ENCODE measurements around the gene ATP6V1C2. TPM values are rescaled to one million over a fixed set of nuclear protein-coding genes. Genes with fewer than 3 reads are reported as not detected.

Gene ATP6V1C2
- total RNA-seq, 1 donor from 2014 or later, result 0.14 TPM

GRCh38 chr2:10778724-10779115 lies 57.3 kb downstream of the ATP6V1C2 start:
- no peak overlapping the region for H3K4me3 Mint-ChIP-seq (ENCODE audit: unreplicated experiment)
- Histone ChIP-seq H3K4me3 (ENCODE audit: insufficient read depth, low read depth, low read length) (no peak overlapping the region), H3K36me3 (ENCODE audit: insufficient read depth, low read length) (peaks cover 18% of the 10 kb centered on the region), H3K79me2 (ENCODE audit: insufficient read depth, low read length) (peaks cover 9% of the 10 kb centered on the region), H4K20me1 (ENCODE audit: insufficient read depth, low read length) (peaks cover 46% of the 10 kb centered on the region), H2AFZ (ENCODE audit: low read depth, low read length) (no peak overlapping the region), H3K27ac (ENCODE audit: low read depth, low read length) (no peak overlapping the region), H3K9me3 (ENCODE audit: insufficient read depth, low read depth, low read length) (no peaks in the 10 kb centered on the region), H3K4me1 (ENCODE audit: insufficient read depth, low read length) (peaks cover 8% of the 10 kb centered on the region), H3K9ac (ENCODE audit: low read length) (no peak overlapping the region), H3K27me3 (ENCODE audit: insufficient read depth, low read length) (no peaks in the 10 kb centered on the region), H3K4me2 (ENCODE audit: low read length) (no peak overlapping the region)
- TF ChIP-seq CTCF (IDR thresholded peaks at IDR 0.05; ENCODE audit: insufficient read depth, low read depth, low read length), result no peak
- TF ChIP-seq EZH2 (IDR thresholded peaks at IDR 0.05; ENCODE audit: insufficient read depth, low read length), result no peak
- H3K36me3 Mint-ChIP-seq (ENCODE audit: low read depth, unreplicated experiment), result peaks cover 12% of the 10 kb centered on the region
- peaks cover 13% of the 10 kb centered on the region for H3K4me1 Mint-ChIP-seq (ENCODE audit: low read depth, unreplicated experiment)
- no peaks in the 10 kb centered on the region for H3K27me3 Mint-ChIP-seq (ENCODE audit: low read depth, unreplicated experiment)
- DNase-seq (ENCODE audit: low read depth) (no peak), FAIRE-seq (no peak)
- H3K9me3 Mint-ChIP-seq (ENCODE audit: unreplicated experiment), result peaks cover 2% of the 10 kb centered on the region
- no peak overlapping the region for H3K27ac Mint-ChIP-seq (ENCODE audit: unreplicated experiment)

DNA sequence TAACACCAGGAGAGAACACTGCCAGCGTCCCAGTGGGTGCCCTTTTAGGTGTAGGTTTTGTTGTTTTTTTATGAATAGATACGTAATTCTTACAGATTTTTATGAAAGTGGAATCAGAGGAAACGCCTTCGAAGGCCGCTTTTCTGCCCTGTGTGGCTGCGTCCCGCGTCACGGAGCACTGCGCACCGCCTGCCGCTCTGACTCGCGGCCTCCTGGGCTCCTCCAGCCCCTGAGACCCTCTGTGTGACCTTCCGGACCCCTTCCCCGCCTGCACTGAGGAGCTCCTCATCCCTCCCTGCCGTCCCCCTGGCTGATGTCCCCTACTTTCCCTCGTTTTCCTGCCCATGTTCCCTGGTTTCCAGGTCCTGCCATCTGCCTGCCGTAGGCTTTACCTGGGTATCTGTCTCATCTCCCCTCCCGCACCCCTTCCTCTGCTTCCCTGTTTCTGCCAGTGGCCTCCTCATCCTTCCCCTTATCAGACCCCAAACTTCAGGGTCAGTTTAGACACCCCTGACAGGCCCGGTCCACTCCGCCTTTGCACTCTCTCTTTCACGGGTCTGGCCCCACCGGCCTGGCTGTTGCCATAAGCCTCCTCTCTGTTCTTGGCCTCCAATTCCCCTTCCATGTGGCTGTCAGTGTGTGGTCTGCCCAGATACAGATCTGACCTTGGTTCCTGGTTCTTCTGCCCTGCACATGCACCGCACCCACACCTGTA lies 58.5 kb downstream of the ATP6V1C2 start:
- no peak for FAIRE-seq

More for the DNA sequence above, 58.5 kb downstream of the ATP6V1C2 start:
- Mint-ChIP-seq H3K4me1 (ENCODE audit: low read depth, unreplicated experiment) (peaks cover 16% of the 10 kb centered on the region), H3K27ac (ENCODE audit: unreplicated experiment) (peak overlapping the region; percentile 75), H3K36me3 (ENCODE audit: low read depth, unreplicated experiment) (peaks cover 10% of the 10 kb centered on the region), H3K4me3 (ENCODE audit: unreplicated experiment) (no peak overlapping the region), H3K27me3 (ENCODE audit: low read depth, unreplicated experiment) (no peaks in the 10 kb centered on the region), H3K9me3 (ENCODE audit: unreplicated experiment) (peaks cover 2% of the 10 kb centered on the region)
- no peak overlapping the region for H2AFZ ChIP-seq (ENCODE audit: low read depth, low read length)
- H4K20me1 ChIP-seq (ENCODE audit: insufficient read depth, low read length), result peaks cover 58% of the 10 kb centered on the region
- H3K4me3 ChIP-seq (ENCODE audit: insufficient read depth, low read depth, low read length), result no peak overlapping the region
- DNase-seq (ENCODE audit: low read depth), result no peak
- H3K27ac ChIP-seq (ENCODE audit: low read depth, low read length), result no peak overlapping the region
- H3K9ac ChIP-seq (ENCODE audit: low read length), result no peak overlapping the region
- no peaks in the 10 kb centered on the region for H3K9me3 ChIP-seq (ENCODE audit: insufficient read depth, low read depth, low read length)
- no peaks in the 10 kb centered on the region for H3K27me3 ChIP-seq (ENCODE audit: insufficient read depth, low read length)
- H3K4me2 ChIP-seq (ENCODE audit: low read length), result no peak overlapping the region
- peaks cover 9% of the 10 kb centered on the region for H3K79me2 ChIP-seq (ENCODE audit: insufficient read depth, low read length)
- H3K4me1 ChIP-seq (ENCODE audit: insufficient read depth, low read length), result peaks cover 11% of the 10 kb centered on the region
- H3K36me3 ChIP-seq (ENCODE audit: insufficient read depth, low read length), result peaks cover 29% of the 10 kb centered on the region
- no peak for TF ChIP-seq EZH2 (IDR thresholded peaks at IDR 0.05; ENCODE audit: insufficient read depth, low read length)
- TF ChIP-seq CTCF (IDR thresholded peaks at IDR 0.05; ENCODE audit: insufficient read depth, low read depth, low read length), result no peak
